Upper lobe of left lung (tissue), 4 donors: Measurements from ENCODE around the gene MCOLN3.

Experiments used
- EP300 ChIP-seq, 4 donors: sonication (generic); formaldehyde crosslinking; IDR thresholded peaks; one replicate each; pipeline ENCODE4 v1.5.1; 2017; ENCODE audit warnings: antibody characterized with exemption in 4 of 4, control low read depth in 2 of 4
- POLR2A ChIP-seq, 4 donors: fragments of 450-650 bp; IDR thresholded peaks; one replicate each; pipeline ENCODE4 v1.5.1; 2016 to 2017; ENCODE audit warnings: antibody characterized with exemption in 4 of 4, mild to moderate bottlenecking in 2 of 4
- TF ChIP-seq, protein P1 (sequence below), 6 experiments: fragments of 450-650 bp in 4 of 6; fragments of 200-600 bp in 2 of 6; sonication (generic) in 2 of 6; IDR thresholded peaks; one replicate each; pipeline ENCODE4 v1.5.1; 2016 to 2019; ENCODE audit warnings: antibody characterized with exemption in 6 of 6

- no peak for TF ChIP-seq POLR2A (IDR thresholded peaks at IDR 0.05)
- TF ChIP-seq, protein P1, sequence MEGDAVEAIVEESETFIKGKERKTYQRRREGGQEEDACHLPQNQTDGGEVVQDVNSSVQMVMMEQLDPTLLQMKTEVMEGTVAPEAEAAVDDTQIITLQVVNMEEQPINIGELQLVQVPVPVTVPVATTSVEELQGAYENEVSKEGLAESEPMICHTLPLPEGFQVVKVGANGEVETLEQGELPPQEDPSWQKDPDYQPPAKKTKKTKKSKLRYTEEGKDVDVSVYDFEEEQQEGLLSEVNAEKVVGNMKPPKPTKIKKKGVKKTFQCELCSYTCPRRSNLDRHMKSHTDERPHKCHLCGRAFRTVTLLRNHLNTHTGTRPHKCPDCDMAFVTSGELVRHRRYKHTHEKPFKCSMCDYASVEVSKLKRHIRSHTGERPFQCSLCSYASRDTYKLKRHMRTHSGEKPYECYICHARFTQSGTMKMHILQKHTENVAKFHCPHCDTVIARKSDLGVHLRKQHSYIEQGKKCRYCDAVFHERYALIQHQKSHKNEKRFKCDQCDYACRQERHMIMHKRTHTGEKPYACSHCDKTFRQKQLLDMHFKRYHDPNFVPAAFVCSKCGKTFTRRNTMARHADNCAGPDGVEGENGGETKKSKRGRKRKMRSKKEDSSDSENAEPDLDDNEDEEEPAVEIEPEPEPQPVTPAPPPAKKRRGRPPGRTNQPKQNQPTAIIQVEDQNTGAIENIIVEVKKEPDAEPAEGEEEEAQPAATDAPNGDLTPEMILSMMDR (IDR thresholded peaks at IDR 0.05), result no peak
- TF ChIP-seq EP300 (IDR thresholded peaks at IDR 0.05), result no peak
These were observed 1.5 kb upstream of the MCOLN3 start for GRCh38 chr1:85049735-85050166.
